Smooth muscle cell (in vitro differentiated cells): ENCODE data around the gene CCDC160. TPM values are rescaled to one million over a fixed set of nuclear protein-coding genes. Genes with fewer than 3 reads are reported as not detected.

Experiments used
- DNase-seq: peaks from one replicate; lab custom pipeline; 2025; ENCODE audit not compliant: unreplicated experiment; lab: John Stamatoyannopoulos, UW
- H2AFZ ChIP-seq: fragments of 200-600 bp; sonication (generic); 2 replicates; pipeline ENCODE4 v1.6.0; 2016; ENCODE audit warnings: antibody characterized with exemption, low read depth, mild to moderate bottlenecking
- H3F3A ChIP-seq: fragments of 200-600 bp; sonication (generic); 2 replicates; pipeline ENCODE4 v1.6.0; 2017; ENCODE audit warnings: antibody characterized with exemption, low read depth
- H3K27ac ChIP-seq: fragments of 200-600 bp; sonication (generic); 2 replicates; pipeline ENCODE4 v1.5.1; 2016; ENCODE audit warnings: low read depth, mild to moderate bottlenecking
- H3K27me3 ChIP-seq: fragments of 200-600 bp; sonication (generic); 2 replicates; pipeline ENCODE4 v1.6.1; 2016; ENCODE audit warnings: low read depth, mild to moderate bottlenecking
- H3K36me3 ChIP-seq: fragments of 200-600 bp; sonication (generic); 2 replicates; pipeline ENCODE4 v1.5.1; 2016; ENCODE audit warnings: low read depth
- H3K4me1 ChIP-seq: fragments of 200-600 bp; sonication (generic); 2 replicates; pipeline ENCODE4 v1.5.1; 2016; ENCODE audit warnings: low read depth
- H3K4me2 ChIP-seq: fragments of 200-600 bp; sonication (generic); 2 replicates; pipeline ENCODE4 v1.6.0; 2016; ENCODE audit warnings: mild to moderate bottlenecking
- H3K4me3 ChIP-seq: fragments of 200-600 bp; sonication (generic); 2 replicates; pipeline ENCODE4 v1.5.1; 2016; ENCODE audit warnings: mild to moderate bottlenecking
- H3K79me2 ChIP-seq: fragments of 200-600 bp; sonication (generic); 2 replicates; pipeline ENCODE4 v1.6.0; 2016; ENCODE audit warnings: low read depth, mild to moderate bottlenecking
- H3K9ac ChIP-seq: fragments of 200-600 bp; sonication (generic); 2 replicates; pipeline ENCODE4 v1.6.0; 2016; ENCODE audit warnings: low read depth
- H3K9me3 ChIP-seq: fragments of 200-600 bp; sonication (generic); replicated peaks from 2 replicates; pipeline ENCODE4 v1.5.1; 2016; ENCODE audit warnings: low read depth
- H4K20me1 ChIP-seq: fragments of 200-600 bp; sonication (generic); 2 replicates; pipeline ENCODE4 v1.6.0; 2016; ENCODE audit warnings: low read depth
- CTCF ChIP-seq: fragments of 200-600 bp; sonication (generic); IDR thresholded peaks from 2 replicates; pipeline ENCODE4 v1.5.1; 2017; ENCODE audit warnings: borderline replicate concordance, mild to moderate bottlenecking, antibody characterized with exemption; ENCODE audit not compliant: insufficient read depth, poor library complexity, severe bottlenecking
- WGBS: methylation state at CpG from one replicate; pipeline ENCODE4 v1.1.7; 2016; ENCODE audit warnings: low lambda C conversion rate; 5-methylcytosine and 5-hydroxymethylcytosine counted together
- polyA plus RNA-seq: library from polyadenylated mRNA; unstranded; fragments of >200 nt; fragmentation: Nextera tagmentation; extraction: Ambion mirVana; gene quantifications from 2 replicates; pipeline ENCODE4 v1.2.1, GENCODE V29; 2016
- total RNA-seq: library from RNA; depleted of rRNA; stranded (reverse); fragments of >200 nt; gene quantifications from 2 replicates; pipeline ENCODE4 v1.2.3, GENCODE V29; 2014

Gene CCDC160
- 0.13 and 0.40 TPM in 2 replicates for total RNA-seq
- polyA plus RNA-seq, result 0.29 and 1.2 TPM in 2 replicates

- Histone ChIP-seq H4K20me1 (no peaks in the 10 kb centered on the region), H3K79me2 (no peaks in the 10 kb centered on the region), H3K9ac (no peak within 1 kb of the TSS), H3F3A (no peaks in the 10 kb centered on the region), H3K4me3 (peak within 1 kb of the TSS; percentile 58), H3K4me2 (peak within 1 kb of the TSS; percentile 77), H3K9me3 (no peaks in the 10 kb centered on the region), H3K4me1 (no peaks in the 10 kb centered on the region), H3K36me3 (no peaks in the 10 kb centered on the region), H3K27me3 (no peaks in the 10 kb centered on the region), H3K27ac (no peak within 1 kb of the TSS), H2AFZ (peak within 1 kb of the TSS; percentile 58)
- no peak for TF ChIP-seq CTCF
- 32% methylated on average over 54 of the region's 70 CpGs for WGBS
- peak; percentile 4 for DNase-seq
Measured at GRCh38 chrX:134236626-134237614, at the start of gene CCDC160. Gene CCDC160, plus strand, starts transcription at chrX:134237182. Its CDS starts 7,619 bp downstream, at chrX:134244801.

GRCh38 chrX:134191281-134191680 is 45.7 kb upstream of the CCDC160 start:
- Histone ChIP-seq H3K9ac (no peak overlapping the region), H3K4me3 (no peak overlapping the region), H3K27me3 (no peaks in the 10 kb centered on the region), H3K79me2 (no peaks in the 10 kb centered on the region), H3F3A (no peaks in the 10 kb centered on the region), H2AFZ (no peak overlapping the region), H4K20me1 (no peaks in the 10 kb centered on the region), H3K36me3 (no peaks in the 10 kb centered on the region), H3K4me1 (no peaks in the 10 kb centered on the region), H3K27ac (no peak overlapping the region), H3K9me3 (no peaks in the 10 kb centered on the region), H3K4me2 (no peak overlapping the region)
- no peak for DNase-seq
- no peak for TF ChIP-seq CTCF
- 38% methylated on average over 2 of the region's 2 CpGs for WGBS

- TF ChIP-seq CTCF, result no peak
- no peak overlapping the region for H3K27ac ChIP-seq
- H3K4me2 ChIP-seq, result no peak overlapping the region
Measured at GRCh38 chrX:134194915-134195314, 42.1 kb upstream of the CCDC160 start.

More at GRCh38 chrX:134194915-134195314, 42.1 kb upstream of the CCDC160 start:
- Histone ChIP-seq H2AFZ (no peak overlapping the region), H4K20me1 (no peaks in the 10 kb centered on the region), H3F3A (no peaks in the 10 kb centered on the region), H3K4me3 (no peak overlapping the region), H3K4me1 (no peaks in the 10 kb centered on the region), H3K9ac (no peak overlapping the region), H3K79me2 (no peaks in the 10 kb centered on the region), H3K9me3 (no peaks in the 10 kb centered on the region), H3K36me3 (no peaks in the 10 kb centered on the region), H3K27me3 (no peaks in the 10 kb centered on the region)
- no peak for DNase-seq
- WGBS, result 89% methylated on average over 6 of the region's 6 CpGs
